Brain microvascular endothelial cell (primary cell): ENCODE data around the gene TP53I11.

Source experiments
- DNase-seq: peaks from one replicate; pipeline ENCODE4 v3.0.0-alpha.2; 2020
- H3K27ac ChIP-seq: fragments of 250-450 bp; sonication (Bioruptor Pico); 2 replicates; pipeline ENCODE4 v1.5.1; 2020; ENCODE audit warnings: mild to moderate bottlenecking, moderate library complexity
- H3K27me3 ChIP-seq: fragments of 250-450 bp; sonication (Bioruptor Pico); replicated peaks from 2 replicates; pipeline ENCODE4 v1.5.1; 2020; ENCODE audit warnings: mild to moderate bottlenecking
- H3K36me3 ChIP-seq: fragments of 250-450 bp; sonication (Bioruptor Pico); replicated peaks from 2 replicates; pipeline ENCODE4 v1.5.1; 2020; ENCODE audit warnings: mild to moderate bottlenecking
- H3K4me3 ChIP-seq: 2 replicates; pipeline ENCODE4 v1.5.1; 2011; ENCODE audit warnings: low read depth, mild to moderate bottlenecking, control low read depth, low read length, moderate library complexity
- in situ Hi-C: cut with HindIII; loops from 2 replicates; pipeline ENCODE4 v1.10.0; 2017; ENCODE audit warnings: low sequenced_read_pairs, low pct_ligation_motif_present
- TF ChIP-seq, protein P1 (sequence below): IDR thresholded peaks from 2 replicates; pipeline ENCODE4 v1.5.1; 2011; ENCODE audit warnings: low read depth, mild to moderate bottlenecking, moderate library complexity, low read length, control low read depth, inconsistent platforms; ENCODE audit errors: missing control alignments

Gene TP53I11, protein sequence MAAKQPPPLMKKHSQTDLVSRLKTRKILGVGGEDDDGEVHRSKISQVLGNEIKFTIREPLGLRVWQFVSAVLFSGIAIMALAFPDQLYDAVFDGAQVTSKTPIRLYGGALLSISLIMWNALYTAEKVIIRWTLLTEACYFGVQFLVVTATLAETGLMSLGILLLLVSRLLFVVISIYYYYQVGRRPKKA

DNA sequence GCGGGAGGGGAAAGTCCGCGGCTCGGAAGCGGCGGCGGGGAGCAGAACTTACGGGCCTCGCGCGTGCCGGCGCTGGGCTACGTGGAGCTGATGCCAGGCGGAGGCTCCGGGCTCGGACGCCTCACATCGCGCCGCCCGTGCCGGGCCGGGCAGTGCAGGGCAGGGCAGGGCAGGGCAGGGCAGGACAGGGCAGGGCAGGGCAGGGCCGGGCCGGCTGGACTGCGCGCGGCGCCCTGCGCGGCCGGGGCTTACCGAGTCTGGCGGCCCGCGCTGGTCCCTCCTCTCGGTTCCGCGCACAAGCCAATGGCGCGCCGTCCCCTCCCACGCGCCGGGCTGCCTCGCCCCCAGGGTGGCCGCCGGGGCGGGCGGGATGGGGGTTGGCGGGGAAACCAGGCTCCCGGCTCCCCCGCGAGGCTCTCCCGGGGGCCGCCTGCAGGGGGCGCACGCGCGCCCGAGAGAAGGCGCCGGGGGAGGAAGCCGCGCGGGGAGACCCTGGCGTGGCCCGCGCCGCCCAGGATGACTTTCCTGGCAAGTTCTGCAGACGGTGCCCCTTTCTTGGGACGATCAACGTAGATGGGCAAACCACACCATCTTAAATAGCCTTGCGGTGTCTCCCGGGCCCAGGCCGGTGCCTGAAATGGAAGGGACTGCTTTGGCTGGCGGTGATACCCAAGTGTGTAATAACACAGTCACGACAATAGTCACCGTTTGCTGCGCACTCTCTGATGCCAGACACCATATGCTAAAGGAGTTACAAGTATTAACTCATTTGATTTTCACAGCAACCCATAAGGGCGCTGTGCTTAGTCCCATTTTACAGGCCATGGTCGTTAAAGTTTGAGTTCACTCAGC, at the start of gene TP53I11:
TSS of gene TP53I11 (minus strand) at position 259 of the 852 bp plus-strand sequence. CDS start 12,548 bp downstream, outside the sequence.
- DNase-seq = peak; percentile 25
- in situ Hi-C loops = no loop called here
- Histone ChIP-seq H3K27ac (no peak within 1 kb of the TSS), H3K36me3 (no peaks in the 10 kb centered on the region), H3K27me3 (no peaks in the 10 kb centered on the region), H3K4me3 (peak within 1 kb of the TSS; percentile 62)
- TF ChIP-seq, protein P1, sequence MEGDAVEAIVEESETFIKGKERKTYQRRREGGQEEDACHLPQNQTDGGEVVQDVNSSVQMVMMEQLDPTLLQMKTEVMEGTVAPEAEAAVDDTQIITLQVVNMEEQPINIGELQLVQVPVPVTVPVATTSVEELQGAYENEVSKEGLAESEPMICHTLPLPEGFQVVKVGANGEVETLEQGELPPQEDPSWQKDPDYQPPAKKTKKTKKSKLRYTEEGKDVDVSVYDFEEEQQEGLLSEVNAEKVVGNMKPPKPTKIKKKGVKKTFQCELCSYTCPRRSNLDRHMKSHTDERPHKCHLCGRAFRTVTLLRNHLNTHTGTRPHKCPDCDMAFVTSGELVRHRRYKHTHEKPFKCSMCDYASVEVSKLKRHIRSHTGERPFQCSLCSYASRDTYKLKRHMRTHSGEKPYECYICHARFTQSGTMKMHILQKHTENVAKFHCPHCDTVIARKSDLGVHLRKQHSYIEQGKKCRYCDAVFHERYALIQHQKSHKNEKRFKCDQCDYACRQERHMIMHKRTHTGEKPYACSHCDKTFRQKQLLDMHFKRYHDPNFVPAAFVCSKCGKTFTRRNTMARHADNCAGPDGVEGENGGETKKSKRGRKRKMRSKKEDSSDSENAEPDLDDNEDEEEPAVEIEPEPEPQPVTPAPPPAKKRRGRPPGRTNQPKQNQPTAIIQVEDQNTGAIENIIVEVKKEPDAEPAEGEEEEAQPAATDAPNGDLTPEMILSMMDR = peak; percentile 27

DNA sequence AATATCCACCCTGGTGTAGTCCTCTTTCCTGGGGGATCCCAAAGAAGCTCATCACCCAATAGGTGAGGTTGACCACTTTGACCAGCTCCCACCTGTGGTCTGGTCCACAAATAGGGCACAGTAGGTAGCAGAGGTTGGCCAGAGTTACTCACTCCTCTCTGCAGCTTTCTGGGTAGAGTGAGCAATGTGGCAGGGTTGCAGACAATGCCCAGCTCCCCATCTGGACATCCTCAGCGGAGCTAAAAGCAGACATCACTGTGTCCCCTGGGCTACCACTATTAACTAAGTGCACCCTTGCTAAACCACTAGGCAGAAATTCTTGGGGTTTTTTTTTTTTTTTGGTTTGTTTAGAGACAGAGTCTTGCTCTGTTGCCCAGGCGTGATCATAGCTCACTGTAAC, 48.4 kb upstream of the TP53I11 start:
- no peak overlapping the region for H3K27ac ChIP-seq
- in situ Hi-C loops = no loop called here
- no peaks in the 10 kb centered on the region for H3K27me3 ChIP-seq
- DNase-seq = no peak
- H3K36me3 ChIP-seq = no peaks in the 10 kb centered on the region
- no peak overlapping the region for H3K4me3 ChIP-seq
- TF ChIP-seq, protein P1 = no peak

DNA sequence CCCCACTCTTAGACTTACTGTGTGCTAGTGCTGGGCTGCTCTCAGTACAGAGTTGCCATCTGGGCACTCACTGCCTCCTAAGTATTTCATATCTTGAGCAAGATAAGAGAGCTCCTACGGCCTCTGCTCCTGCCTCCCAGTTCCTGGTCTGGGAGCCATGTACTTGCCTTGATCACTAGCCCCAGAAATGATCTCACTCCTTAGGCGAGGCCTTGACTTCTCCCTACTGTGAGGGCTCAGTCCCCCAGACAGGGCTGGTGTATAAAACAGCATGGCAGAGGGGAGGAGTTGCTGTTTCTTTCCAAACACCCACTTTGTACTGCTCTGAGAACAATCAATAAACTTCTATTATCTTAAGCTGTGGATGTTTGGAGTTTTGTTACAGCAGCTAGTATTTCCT, 47.4 kb upstream of the TP53I11 start:
- TF ChIP-seq, protein P1 = no peak
- DNase-seq = no peak
- no peak overlapping the region for H3K4me3 ChIP-seq
- no peaks in the 10 kb centered on the region for H3K36me3 ChIP-seq
- no peaks in the 10 kb centered on the region for H3K27me3 ChIP-seq
- H3K27ac ChIP-seq = no peak overlapping the region
- in situ Hi-C loops = no loop called here

DNA sequence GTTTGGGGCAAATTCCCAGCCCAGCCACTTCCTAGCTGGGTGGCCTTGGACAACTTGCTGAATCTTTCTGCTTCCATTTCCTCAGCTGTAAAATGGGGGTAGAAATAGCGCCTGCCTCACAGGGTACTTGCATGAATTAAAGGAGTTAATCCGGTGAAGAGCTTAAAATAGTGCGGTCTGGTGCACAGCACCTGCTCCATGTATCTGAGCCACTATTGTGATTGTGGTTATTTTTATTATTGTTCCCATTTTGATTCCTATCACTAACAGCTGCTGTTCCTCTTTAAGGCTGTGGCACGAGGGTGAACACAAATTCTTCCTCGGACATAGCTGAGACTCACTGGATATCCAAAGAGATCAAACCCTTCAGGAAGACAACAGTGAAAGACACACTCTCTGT, 46.9 kb upstream of the TP53I11 start:
- H3K36me3 ChIP-seq = no peaks in the 10 kb centered on the region
- TF ChIP-seq, protein P1 = no peak
- H3K27me3 ChIP-seq = no peaks in the 10 kb centered on the region
- no peak for DNase-seq
- H3K27ac ChIP-seq = no peak overlapping the region
- no peak overlapping the region for H3K4me3 ChIP-seq
- in situ Hi-C loops = no loop called here

DNA sequence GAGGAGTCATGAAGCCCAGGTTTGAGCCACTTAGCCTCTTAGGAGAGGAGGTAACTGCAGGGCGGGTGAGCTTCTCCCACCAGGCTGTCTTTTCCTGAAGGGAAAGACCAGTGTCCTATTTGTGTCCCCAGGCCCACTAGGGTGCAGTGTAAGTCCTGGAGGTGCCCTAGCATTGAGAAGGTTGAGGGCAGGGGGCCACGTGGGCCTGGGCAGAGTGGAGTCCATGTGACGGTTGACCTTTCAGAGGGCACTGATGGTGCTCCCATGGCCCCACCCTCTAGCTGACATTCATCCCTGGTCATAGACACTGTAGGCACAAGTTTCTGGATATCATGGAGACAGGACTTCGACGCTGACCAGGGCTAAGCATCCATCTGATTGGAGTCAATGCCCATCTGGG, 44.1 kb upstream of the TP53I11 start:
- TF ChIP-seq, protein P1 = no peak
- no peak for DNase-seq
- Histone ChIP-seq H3K27me3 (no peaks in the 10 kb centered on the region), H3K36me3 (no peaks in the 10 kb centered on the region), H3K4me3 (no peak overlapping the region), H3K27ac (no peak overlapping the region)
- in situ Hi-C loops = no loop called here
